ENCODE measurements around the gene KLC1. TPM values are rescaled to one million over a fixed set of nuclear protein-coding genes. Genes with fewer than 3 reads are reported as not detected.
A peak's percentile ranks its signal among the peaks of the same experiment; 100 is the strongest.

KLC1 gene
- total and polyA plus RNA-seq, 11 donors = 127 to 241 (median 158) TPM

GRCh38 chr14:103735815-103736545 lies 107.0 kb downstream of the KLC1 start:
- 81 to 90% (median 86%) methylated on average over 15 to 22 of the region's 22 CpGs for WGBS, 4 donors
- ATAC-seq (peak in 1 of 4 donors; percentile 1), DNase-seq (peak in 1 of 5 donors; percentile 26)
- H3K9me3 ChIP-seq = no peaks in the 10 kb centered on the region
- intact Hi-C loops (cut with DNase I) = loop anchor here in 1 of 10 donors (10.0 kb wide), 2 partner anchors 161 to 249 kb away; no protein-coding TSS in a partner anchor
- H3K36me3 ChIP-seq = peaks cover 0 to 96% (median 83%) of the 10 kb centered on the region in 9 donors
- TF ChIP-seq CTCF (IDR thresholded peaks at IDR 0.05) (no peak), POLR2A (IDR thresholded peaks at IDR 0.05) (no peak)
- no peak overlapping the region for H3K4me3 ChIP-seq
- H3K27ac ChIP-seq = peak overlapping the region in 2 of 12 donors; percentile 38 to 71
- no peaks in the 10 kb centered on the region for H3K27me3 ChIP-seq
- H3K4me1 ChIP-seq = peaks cover 0 to 28% (median 17%) of the 10 kb centered on the region in 12 donors

- WGBS, 4 donors = 83 to 89% (median 86%) methylated on average over 10 of the region's 10 CpGs
- ATAC-seq (no peak), DNase-seq (peak in 1 of 5 donors; percentile 10)
- Histone ChIP-seq H3K27me3 (no peaks in the 10 kb centered on the region), H3K4me1 (peaks cover 0 to 32% (median 17%) of the 10 kb centered on the region in 12 donors), H3K27ac (peak overlapping the region in 2 of 12 donors; percentile 30 to 71), H3K36me3 (peaks cover 0 to 100% (median 87%) of the 10 kb centered on the region in 9 donors), H3K9me3 (no peaks in the 10 kb centered on the region), H3K4me3 (no peak overlapping the region)
- TF ChIP-seq CTCF (IDR thresholded peaks at IDR 0.05) = no peak
- no peak for TF ChIP-seq POLR2A (IDR thresholded peaks at IDR 0.05)
- intact Hi-C loops (cut with DNase I) = loop anchor here in 1 of 10 donors (10.0 kb wide), 2 partner anchors 162 to 248 kb away; no protein-coding TSS in a partner anchor
Observed at GRCh38 chr14:103736546-103737431, 107.8 kb downstream of the KLC1 start.

GRCh38 chr14:103737432-103738045 lies 108.5 kb downstream of the KLC1 start:
- TF ChIP-seq CTCF (IDR thresholded peaks at IDR 0.05) (no peak), POLR2A (IDR thresholded peaks at IDR 0.05) (no peak)
- Histone ChIP-seq H3K9me3 (no peaks in the 10 kb centered on the region), H3K27ac (no peak overlapping the region), H3K27me3 (no peaks in the 10 kb centered on the region), H3K4me3 (no peak overlapping the region), H3K4me1 (peaks cover 0 to 34% (median 17%) of the 10 kb centered on the region in 12 donors), H3K36me3 (peaks cover 0 to 100% (median 86%) of the 10 kb centered on the region in 9 donors)
- no peak for ATAC-seq
- no peak for DNase-seq
- 90 to 94% (median 94%) methylated on average over 16 of the region's 16 CpGs for WGBS, 4 donors
- intact Hi-C loops (cut with DNase I) = loop anchor here in 1 of 10 donors (10.0 kb wide), 2 partner anchors 163 to 247 kb away; no protein-coding TSS in a partner anchor

Measured in heart left ventricle (tissue), 16 donors.